PC-9 (cell line): Measurements from ENCODE around the gene MFSD6L.

Experiments used
- EZH2 ChIP-seq: fragments of 200-600 bp; sonication (generic); IDR thresholded peaks from 2 replicates; pipeline ENCODE4 v1.8.0; 2017; ENCODE audit warnings: antibody characterized with exemption, low read depth
- TF ChIP-seq, protein P1 (sequence below): fragments of 200-600 bp; sonication (generic); conservative IDR thresholded peaks from 2 replicates; pipeline ENCODE4 v1.6.1; 2017; ENCODE audit warnings: mixed run types, antibody characterized with exemption, mild to moderate bottlenecking, moderate library complexity

DNA sequence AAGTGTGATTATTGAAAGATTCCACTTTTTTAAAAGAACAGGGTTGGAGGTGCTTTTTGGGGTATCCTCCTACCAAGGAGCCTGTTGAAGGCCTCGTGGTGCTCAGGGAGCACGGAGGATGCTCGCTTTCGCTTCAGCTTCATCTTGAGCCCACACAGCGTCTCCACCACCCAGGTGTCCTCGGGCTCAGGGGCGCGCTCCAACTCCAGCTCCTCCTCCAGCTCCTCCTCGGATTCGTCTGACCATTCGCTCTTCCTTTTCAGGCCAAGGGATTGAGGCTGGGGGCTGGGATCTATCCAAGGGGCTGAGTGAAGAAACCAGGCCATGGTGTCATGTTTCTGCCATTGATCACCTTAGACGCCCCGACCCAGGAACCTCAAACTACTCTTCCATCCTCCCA, 42.0 kb downstream of the MFSD6L start:
- TF ChIP-seq, protein P1, sequence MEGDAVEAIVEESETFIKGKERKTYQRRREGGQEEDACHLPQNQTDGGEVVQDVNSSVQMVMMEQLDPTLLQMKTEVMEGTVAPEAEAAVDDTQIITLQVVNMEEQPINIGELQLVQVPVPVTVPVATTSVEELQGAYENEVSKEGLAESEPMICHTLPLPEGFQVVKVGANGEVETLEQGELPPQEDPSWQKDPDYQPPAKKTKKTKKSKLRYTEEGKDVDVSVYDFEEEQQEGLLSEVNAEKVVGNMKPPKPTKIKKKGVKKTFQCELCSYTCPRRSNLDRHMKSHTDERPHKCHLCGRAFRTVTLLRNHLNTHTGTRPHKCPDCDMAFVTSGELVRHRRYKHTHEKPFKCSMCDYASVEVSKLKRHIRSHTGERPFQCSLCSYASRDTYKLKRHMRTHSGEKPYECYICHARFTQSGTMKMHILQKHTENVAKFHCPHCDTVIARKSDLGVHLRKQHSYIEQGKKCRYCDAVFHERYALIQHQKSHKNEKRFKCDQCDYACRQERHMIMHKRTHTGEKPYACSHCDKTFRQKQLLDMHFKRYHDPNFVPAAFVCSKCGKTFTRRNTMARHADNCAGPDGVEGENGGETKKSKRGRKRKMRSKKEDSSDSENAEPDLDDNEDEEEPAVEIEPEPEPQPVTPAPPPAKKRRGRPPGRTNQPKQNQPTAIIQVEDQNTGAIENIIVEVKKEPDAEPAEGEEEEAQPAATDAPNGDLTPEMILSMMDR: no peak
- TF ChIP-seq EZH2: no peak
